Mesendoderm (in vitro differentiated cells): ENCODE measurements around the gene METAP1.
"Not testable (repeated sequence)": the region's sequence is repeated elsewhere in the genome, so short reads cannot be mapped to it uniquely, and the experiment has no call there.

ENCODE experiments used
- DNase-seq: peaks from one replicate; pipeline ENCODE4 v3.0.0; 2013
- H2AK5ac ChIP-seq: 2 replicates; pipeline ENCODE4 v1.6.1; 2013; ENCODE audit warnings: low read length, inconsistent platforms
- H2BK120ac ChIP-seq: 2 replicates; pipeline ENCODE4 v1.6.1; 2013; ENCODE audit warnings: low read depth, mild to moderate bottlenecking, low read length, moderate library complexity, mixed read lengths
- H2BK15ac ChIP-seq: replicated peaks from 2 replicates; pipeline ENCODE4 v1.6.1; 2013; ENCODE audit warnings: low read depth, mild to moderate bottlenecking, moderate library complexity
- H2BK5ac ChIP-seq: 2 replicates; pipeline ENCODE4 v1.6.1; 2013; ENCODE audit warnings: low read length, inconsistent platforms
- H3K18ac ChIP-seq: 2 replicates; pipeline ENCODE4 v1.6.1; 2013; ENCODE audit warnings: mild to moderate bottlenecking, low read length, mixed read lengths
- H3K23ac ChIP-seq: one replicate; pipeline ENCODE4 v1.6.1; 2013; ENCODE audit warnings: low read length
- H3K27ac ChIP-seq: 2 replicates; pipeline ENCODE4 v1.5.1; 2013; ENCODE audit warnings: low read depth, mild to moderate bottlenecking, inconsistent platforms, low read length, moderate library complexity
- H3K27me3 ChIP-seq: 2 replicates; pipeline ENCODE4 v1.6.1; 2013; ENCODE audit warnings: low read length, control low read depth, mild to moderate bottlenecking, inconsistent platforms; ENCODE audit not compliant: insufficient read depth, poor library complexity
- H3K36me3 ChIP-seq: 2 replicates; pipeline ENCODE4 v1.6.1; 2013; ENCODE audit warnings: low read length, inconsistent platforms; ENCODE audit not compliant: control insufficient read depth, insufficient read depth
- H3K4ac ChIP-seq: one replicate; pipeline ENCODE4 v1.6.1; 2013; ENCODE audit warnings: low read depth, mild to moderate bottlenecking, low read length, moderate library complexity
- H3K4me1 ChIP-seq: 2 replicates; pipeline ENCODE4 v1.6.1; 2013; ENCODE audit warnings: low read depth, low read length, inconsistent platforms; ENCODE audit not compliant: control insufficient read depth
- H3K4me2 ChIP-seq: 2 replicates; pipeline ENCODE4 v1.6.1; 2013; ENCODE audit warnings: low read length
- H3K4me3 ChIP-seq: 2 replicates; pipeline ENCODE4 v1.5.1; 2013; ENCODE audit warnings: mild to moderate bottlenecking, low read length
- H3K56ac ChIP-seq: one replicate; pipeline ENCODE4 v1.6.1; 2013; ENCODE audit warnings: low read length
- H3K79me1 ChIP-seq: 2 replicates; pipeline ENCODE4 v1.6.1; 2013; ENCODE audit warnings: low read length, inconsistent platforms
- H3K79me2 ChIP-seq: 2 replicates; pipeline ENCODE4 v1.6.1; 2013; ENCODE audit warnings: mild to moderate bottlenecking, low read length; ENCODE audit not compliant: control insufficient read depth, insufficient read depth
- H3K9ac ChIP-seq: 2 replicates; pipeline ENCODE4 v1.6.1; 2013; ENCODE audit warnings: low read length, inconsistent platforms
- H4K5ac ChIP-seq: one replicate; pipeline ENCODE4 v1.6.1; 2013; ENCODE audit warnings: low read length
- H4K8ac ChIP-seq: one replicate; pipeline ENCODE4 v1.6.1; 2013; ENCODE audit warnings: low read depth, mild to moderate bottlenecking, control low read depth, low read length, moderate library complexity
- WGBS: extraction: QIAGEN DNeasy Blood & Tissue Kit; methylation state at CpG from one replicate; pipeline ENCODE4 v1.1.7; 2013; ENCODE audit warnings: low lambda C conversion rate, missing lambda C conversion rate; ENCODE audit not compliant: insufficient coverage; ENCODE audit errors: extremely low coverage; 5-methylcytosine and 5-hydroxymethylcytosine counted together

Gene METAP1

GRCh38 chr4:99079625-99080295, 84.2 kb downstream of the METAP1 start:
- no peaks in the 10 kb centered on the region for H3K27me3 ChIP-seq
- peaks cover 6% of the 10 kb centered on the region for H3K36me3 ChIP-seq
- H3K79me1 ChIP-seq: peaks cover 8% of the 10 kb centered on the region
- H2BK5ac ChIP-seq: no peak overlapping the region
- no peak overlapping the region for H4K8ac ChIP-seq
- H3K4me1 ChIP-seq: no peaks in the 10 kb centered on the region
- no peak overlapping the region for H3K56ac ChIP-seq
- no peak overlapping the region for H3K4ac ChIP-seq
- no peak overlapping the region for H4K5ac ChIP-seq
- no peak overlapping the region for H3K4me3 ChIP-seq
- H2AK5ac ChIP-seq: no peak overlapping the region
- WGBS: no CpG with 5 or more reads among the region's 5 CpGs
- no peak for DNase-seq
- no peak overlapping the region for H3K4me2 ChIP-seq
- H3K9ac ChIP-seq: no peak overlapping the region
- H3K18ac ChIP-seq: no peak overlapping the region
- no peak overlapping the region for H2BK120ac ChIP-seq
- H3K27ac ChIP-seq: no peak overlapping the region
- H3K79me2 ChIP-seq: peaks cover 7% of the 10 kb centered on the region
- no peak overlapping the region for H3K23ac ChIP-seq
- H2BK15ac ChIP-seq: no peak overlapping the region

GRCh38 chr4:99080869-99081268, 85.3 kb downstream of the METAP1 start:
- not testable (repeated sequence) for H3K23ac ChIP-seq, H2BK120ac ChIP-seq, H3K27me3 ChIP-seq, H4K5ac ChIP-seq, H4K8ac ChIP-seq, H3K4me1 ChIP-seq, H3K27ac ChIP-seq, H3K4ac ChIP-seq, H2AK5ac ChIP-seq, H3K4me3 ChIP-seq, H3K18ac ChIP-seq, H3K36me3 ChIP-seq, H2BK15ac ChIP-seq, H2BK5ac ChIP-seq, H3K4me2 ChIP-seq, DNase-seq, H3K56ac ChIP-seq, H3K9ac ChIP-seq
- peaks cover 12% of the 10 kb centered on the region for H3K79me2 ChIP-seq
- H3K79me1 ChIP-seq: peaks cover 10% of the 10 kb centered on the region
- WGBS: no CpG with 5 or more reads among the region's 6 CpGs

- Histone ChIP-seq H3K4me3 (no peak overlapping the region), H2AK5ac (no peak overlapping the region), H3K18ac (no peak overlapping the region), H3K27me3 (no peaks in the 10 kb centered on the region), H3K23ac (no peak overlapping the region), H2BK15ac (no peak overlapping the region), H2BK120ac (no peak overlapping the region), H3K27ac (no peak overlapping the region), H4K5ac (no peak overlapping the region), H3K56ac (no peak overlapping the region), H3K36me3 (peaks cover 6% of the 10 kb centered on the region), H2BK5ac (no peak overlapping the region), H3K4me1 (peaks cover 3% of the 10 kb centered on the region), H3K79me2 (peaks cover 20% of the 10 kb centered on the region), H3K79me1 (peaks cover 10% of the 10 kb centered on the region), H3K9ac (no peak overlapping the region), H4K8ac (no peak overlapping the region), H3K4ac (no peak overlapping the region), H3K4me2 (no peak overlapping the region)
- DNase-seq: no peak
- no CpG with 5 or more reads among the region's 5 CpGs for WGBS
Measured at GRCh38 chr4:99082192-99082591, 86.7 kb downstream of the METAP1 start.

DNA sequence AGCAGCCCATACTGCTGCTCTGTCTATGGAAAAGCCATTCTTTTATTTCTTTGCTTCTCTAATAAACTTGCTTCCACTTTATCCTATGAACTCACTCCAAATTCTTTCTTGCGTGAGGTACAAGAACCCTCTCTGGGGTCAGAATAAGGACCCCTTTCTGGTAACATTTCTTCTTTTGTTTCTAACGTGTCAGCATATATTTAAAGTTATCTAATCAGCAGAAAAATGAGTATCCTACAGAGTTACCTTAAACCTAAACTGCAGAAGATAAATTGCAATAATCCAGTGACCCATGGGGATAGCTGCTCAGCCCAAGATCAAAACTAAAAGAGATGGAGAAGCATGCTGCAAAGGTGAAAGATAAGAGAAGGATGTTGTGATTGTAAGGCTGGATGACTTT, 89.1 kb downstream of the METAP1 start:
- WGBS: no CpG with 5 or more reads among the region's 2 CpGs
- H3K36me3 ChIP-seq: peaks cover 6% of the 10 kb centered on the region
- peaks cover 10% of the 10 kb centered on the region for H3K79me1 ChIP-seq

DNA sequence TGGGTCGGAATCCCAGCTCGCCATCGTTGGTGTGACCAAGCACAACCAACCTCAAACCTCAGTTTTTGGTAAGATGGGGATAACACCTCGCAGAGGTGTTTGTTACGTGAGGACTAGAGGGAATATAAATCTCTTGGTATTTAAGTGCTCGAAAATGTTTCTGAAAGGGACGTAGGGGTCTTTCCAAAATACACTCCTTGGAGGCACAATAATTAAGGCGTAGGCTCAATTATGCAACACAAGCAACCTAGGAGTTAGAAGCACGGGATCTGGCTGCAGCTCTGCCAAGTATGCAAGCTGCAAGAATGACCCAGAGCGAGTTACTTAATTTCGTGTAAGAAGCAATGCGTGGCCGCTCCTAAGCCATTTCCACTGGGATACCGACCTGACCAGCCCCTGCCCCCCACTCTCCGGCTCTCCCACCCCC, 92.5 kb downstream of the METAP1 start:
- no CpG with 5 or more reads among the region's 15 CpGs for whole genome bisulfite sequencing
- no peak overlapping the region for H4K8ac ChIP-seq

More for the DNA sequence above, 89.1 kb downstream of the METAP1 start:
- Histone ChIP-seq H3K56ac (no peak overlapping the region), H3K23ac (no peak overlapping the region), H3K18ac (no peak overlapping the region), H4K5ac (no peak overlapping the region), H2BK120ac (no peak overlapping the region), H3K79me2 (peaks cover 36% of the 10 kb centered on the region), H2BK5ac (no peak overlapping the region), H3K27me3 (no peaks in the 10 kb centered on the region), H2AK5ac (no peak overlapping the region), H2BK15ac (no peak overlapping the region), H3K4me3 (no peak overlapping the region), H3K4ac (no peak overlapping the region), H3K4me1 (peaks cover 3% of the 10 kb centered on the region), H3K27ac (no peak overlapping the region), H3K9ac (no peak overlapping the region), H4K8ac (no peak overlapping the region), H3K4me2 (no peak overlapping the region)
- DNase-seq: peak; percentile 62

More for the DNA sequence above, 92.5 kb downstream of the METAP1 start:
- H3K79me2 ChIP-seq: peaks cover 36% of the 10 kb centered on the region
- peak; percentile 76 for DNase-seq
- peak overlapping the region; percentile 84 for H3K4me3 ChIP-seq
- H3K9ac ChIP-seq: peak overlapping the region; percentile 95
- no peak overlapping the region for H4K5ac ChIP-seq
- H2BK120ac ChIP-seq: peak overlapping the region; percentile 0
- H3K18ac ChIP-seq: peak overlapping the region; percentile 6
- peak overlapping the region; percentile 26 for H3K4ac ChIP-seq
- H2BK15ac ChIP-seq: no peak overlapping the region
- peak overlapping the region; percentile 98 for H3K56ac ChIP-seq
- H3K27ac ChIP-seq: peak overlapping the region; percentile 29
- peaks cover 4% of the 10 kb centered on the region for H3K36me3 ChIP-seq
- H2AK5ac ChIP-seq: no peak overlapping the region
- H3K4me2 ChIP-seq: peak overlapping the region; percentile 8
- no peaks in the 10 kb centered on the region for H3K27me3 ChIP-seq
- no peak overlapping the region for H2BK5ac ChIP-seq
- H3K23ac ChIP-seq: no peak overlapping the region
- H3K79me1 ChIP-seq: peaks cover 9% of the 10 kb centered on the region
- peaks cover 4% of the 10 kb centered on the region for H3K4me1 ChIP-seq
